Heart left ventricle (tissue), 16 donors: Measurements from ENCODE around the gene GNAQ. TPM values are rescaled to one million over a fixed set of nuclear protein-coding genes. Genes with fewer than 3 reads are reported as not detected.

Source experiments
- ATAC-seq, 4 donors: fragments of 200-7000 bp; cut with Tn5 transposase; one replicate each; pipeline ENCODE4 v1.9.1; 2020 to 2022; ENCODE audit warnings: moderate library complexity in 4 of 4, mild to moderate bottlenecking in 3 of 4, moderate number of reproducible peaks in 1 of 4
- DNase-seq, 5 donors: peaks; one replicate each; pipeline ENCODE4 v3.0.0-alpha.2; 2020
- H3K27ac ChIP-seq, 12 donors: fragments of 200-600 bp; sonication (generic) in 4 of 12; one replicate each; pipeline versions ENCODE4 v1.5.0 to v1.8.0; 2016 to 2022; ENCODE audit warnings: mild to moderate bottlenecking in 2 of 12
- H3K27me3 ChIP-seq, 9 donors: fragments of 200-600 bp; sonication (generic) in 2 of 9; one replicate each; pipeline versions ENCODE4 v1.5.1 to v1.8.0; 2016 to 2022; ENCODE audit warnings: mild to moderate bottlenecking in 3 of 9
- H3K36me3 ChIP-seq, 9 donors: fragments of 200-600 bp; sonication (generic) in 2 of 9; one replicate each; pipeline versions ENCODE4 v1.5.0 to v1.8.0; 2018 to 2022; ENCODE audit warnings: mild to moderate bottlenecking in 2 of 9
- H3K4me1 ChIP-seq, 12 donors: fragments of 200-600 bp; sonication (generic) in 4 of 12; one replicate each; pipeline versions ENCODE4 v1.5.0 to v1.8.0; 2016 to 2022; ENCODE audit warnings: mild to moderate bottlenecking in 3 of 12
- H3K4me3 ChIP-seq, 12 donors: fragments of 200-600 bp; sonication (generic) in 4 of 12; one replicate each; pipeline versions ENCODE4 v1.5.0 to v1.8.0; 2017 to 2022; ENCODE audit warnings: mild to moderate bottlenecking in 9 of 12, moderate library complexity in 4 of 12
- H3K9me3 ChIP-seq, 12 donors: fragments of 200-600 bp; sonication (generic) in 4 of 12; one replicate each; pipeline versions ENCODE4 v1.5.0 to v1.8.0; 2016 to 2022; ENCODE audit warnings: mild to moderate bottlenecking in 1 of 12
- POLR2A ChIP-seq, 2 donors: fragments of 450-650 bp; IDR thresholded peaks; one replicate each; pipeline ENCODE4 v1.6.1; 2017; ENCODE audit warnings: antibody characterized with exemption in 2 of 2, mild to moderate bottlenecking in 2 of 2, moderate library complexity in 2 of 2
- WGBS, 4 donors: extraction: QIAGEN DNeasy Blood & Tissue Kit in 2 of 4; methylation state at CpG; one replicate each; pipeline versions ENCODE4 v1.1.5 to v1.1.7; 2013 to 2018; 5-methylcytosine and 5-hydroxymethylcytosine counted together
- intact Hi-C, 10 donors: fragments of 100-400 bp; cut with DNase I; formaldehyde crosslinking; loops; one replicate each; pipeline versions ENCODE4 v1.11.1 to v1.14.2; 2022
- polyA plus RNA-seq, 2 donors: library from polyadenylated mRNA; stranded (reverse); fragments of 200-250 nt; gene quantifications; one replicate each; pipeline ENCODE4 v1.2.3, GENCODE V29; 2013
- total RNA-seq, 9 donors: library from RNA; depleted of rRNA in 2 of 9; stranded (reverse); fragments of >200 nt in 2 of 9; fragmentation: NEBNext Ultra II Directional in 3 of 9; extraction: Animal tissue kit (Norgen Biotek cat#: 25700) in 3 of 9; gene quantifications; one replicate each; pipeline versions ENCODE4 v1.1.0 to v1.2.4, GENCODE V29; 2016 to 2023
- TF ChIP-seq, protein P1 (sequence below), 12 donors: fragments of 200-600 bp; sonication (generic) in 4 of 12; IDR thresholded peaks; one replicate each; pipeline versions ENCODE4 v1.5.0 to v1.8.0; 2018 to 2022; ENCODE audit warnings: antibody characterized with exemption in 12 of 12, mild to moderate bottlenecking in 5 of 12
- donor health status: ischemic (EF 13 %, LVEDD 7.1; RV severe dilation, severe dysfunction).
- donor health status: healthy with polysubstance abuse.
- donor health status: DM: no; HTN: yes; CAD: no.
- donor health status: DM: no; HTN: no; CAD: no.
- donor health status: ischemic (EF 25% LVEDD 6.9; RV normal size, moderate dysfunction).
- donor health status: ischemic (EF 25% LVEDD 5.7; RV mildly dilated, moderate dysfunction).
- donor health status: healthy.
- donor health status: DM: yes; HTN: yes; CAD: no.
- donor health status: ischemic (EF 35%, LVEDD 5.7; RV mildly dilated, moderate dysfunction).
- donor health status: nonischemic (EF 11% LVEDD 7.7; RV severe dilation, severe dysfunction).
- donor health status: DM: yes; HTN: yes; CAD: no.
- donor health status: PGD.
- donor health status: ischemic (EF 29% LVEDD 5.4; RV normal size, mild dysfunction).
- donor health status: nonischemic (EF 23%, LVEDD 6.1; RV moderate dilation, normal function).

The GNAQ gene
- total and polyA plus RNA-seq, 11 donors, result 4.8 to 34.1 (median 11.3) TPM

DNA sequence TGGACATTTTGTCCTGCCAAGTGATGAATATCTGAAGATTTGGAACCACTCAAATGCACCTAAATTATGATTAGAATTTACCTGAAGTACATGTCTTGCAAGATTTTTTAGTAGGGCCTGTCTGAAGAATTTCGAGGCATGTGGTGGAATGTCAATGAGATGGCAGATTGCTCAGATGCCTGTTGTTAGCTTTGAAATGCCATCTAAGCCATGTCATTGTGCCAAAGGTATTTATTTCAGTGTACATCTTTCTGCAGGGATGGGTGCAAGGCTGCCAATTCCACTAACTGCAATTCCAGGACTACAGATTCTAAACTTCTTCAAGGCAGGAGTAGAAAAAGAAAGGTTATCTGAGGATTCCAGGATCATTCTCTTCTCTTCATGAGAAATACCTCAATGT is 9.1 kb upstream of the GNAQ start:
- intact Hi-C loops, result no loop called here
- H3K4me1 ChIP-seq, result peaks cover 0 to 2% (median 0%) of the 10 kb centered on the region in 12 donors
- ATAC-seq (no peak), DNase-seq (no peak)
- no peaks in the 10 kb centered on the region for H3K36me3 ChIP-seq
- H3K27me3 ChIP-seq, result no peaks in the 10 kb centered on the region
- no peak overlapping the region for H3K27ac ChIP-seq
- H3K4me3 ChIP-seq, result no peak overlapping the region
- no peaks in the 10 kb centered on the region for H3K9me3 ChIP-seq
- 80 to 91% (median 89%) methylated on average over 1 of the region's 1 CpG for WGBS, 4 donors
- TF ChIP-seq, protein P1, sequence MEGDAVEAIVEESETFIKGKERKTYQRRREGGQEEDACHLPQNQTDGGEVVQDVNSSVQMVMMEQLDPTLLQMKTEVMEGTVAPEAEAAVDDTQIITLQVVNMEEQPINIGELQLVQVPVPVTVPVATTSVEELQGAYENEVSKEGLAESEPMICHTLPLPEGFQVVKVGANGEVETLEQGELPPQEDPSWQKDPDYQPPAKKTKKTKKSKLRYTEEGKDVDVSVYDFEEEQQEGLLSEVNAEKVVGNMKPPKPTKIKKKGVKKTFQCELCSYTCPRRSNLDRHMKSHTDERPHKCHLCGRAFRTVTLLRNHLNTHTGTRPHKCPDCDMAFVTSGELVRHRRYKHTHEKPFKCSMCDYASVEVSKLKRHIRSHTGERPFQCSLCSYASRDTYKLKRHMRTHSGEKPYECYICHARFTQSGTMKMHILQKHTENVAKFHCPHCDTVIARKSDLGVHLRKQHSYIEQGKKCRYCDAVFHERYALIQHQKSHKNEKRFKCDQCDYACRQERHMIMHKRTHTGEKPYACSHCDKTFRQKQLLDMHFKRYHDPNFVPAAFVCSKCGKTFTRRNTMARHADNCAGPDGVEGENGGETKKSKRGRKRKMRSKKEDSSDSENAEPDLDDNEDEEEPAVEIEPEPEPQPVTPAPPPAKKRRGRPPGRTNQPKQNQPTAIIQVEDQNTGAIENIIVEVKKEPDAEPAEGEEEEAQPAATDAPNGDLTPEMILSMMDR (IDR thresholded peaks at IDR 0.05), result no peak
- TF ChIP-seq POLR2A (IDR thresholded peaks at IDR 0.05), result no peak

DNA sequence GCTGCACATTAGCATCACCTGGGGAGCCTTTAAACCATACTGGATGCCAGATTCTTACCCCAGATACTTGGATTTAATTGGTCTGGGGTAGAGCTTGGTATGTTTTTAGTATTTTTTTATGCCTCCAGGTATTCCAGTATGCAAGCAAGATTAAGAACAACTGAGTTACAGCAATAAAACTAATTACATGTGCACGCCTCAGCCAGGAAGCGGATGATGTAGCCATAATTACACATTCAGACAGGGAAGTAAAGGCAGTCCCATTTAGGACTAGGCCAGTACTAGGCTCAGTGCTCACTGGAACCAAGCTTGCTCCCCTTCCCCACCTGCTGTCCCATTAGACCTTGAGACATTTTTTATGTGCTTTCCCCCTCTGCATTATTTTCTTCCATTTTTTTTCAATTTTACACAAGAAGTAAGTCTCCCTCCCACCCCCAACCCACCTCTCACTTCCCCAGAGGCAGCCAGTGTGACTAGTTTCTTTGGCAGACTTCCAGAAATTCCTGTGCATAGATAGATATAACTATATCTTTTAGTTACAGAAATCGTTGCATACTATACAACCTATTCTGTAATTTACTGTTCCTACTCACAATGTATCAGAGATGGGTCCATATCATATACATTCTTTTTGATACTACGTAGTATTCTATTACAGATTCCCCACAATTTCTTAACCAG is 7.1 kb upstream of the GNAQ start:
- 66 to 79% (median 70%) methylated on average over 4 of the region's 4 CpGs for WGBS, 4 donors
- intact Hi-C loops, result loop anchor here (5.0 to 10.0 kb wide), 10 partner anchors 61 to 606 kb away; no protein-coding TSS in a partner anchor

DNA sequence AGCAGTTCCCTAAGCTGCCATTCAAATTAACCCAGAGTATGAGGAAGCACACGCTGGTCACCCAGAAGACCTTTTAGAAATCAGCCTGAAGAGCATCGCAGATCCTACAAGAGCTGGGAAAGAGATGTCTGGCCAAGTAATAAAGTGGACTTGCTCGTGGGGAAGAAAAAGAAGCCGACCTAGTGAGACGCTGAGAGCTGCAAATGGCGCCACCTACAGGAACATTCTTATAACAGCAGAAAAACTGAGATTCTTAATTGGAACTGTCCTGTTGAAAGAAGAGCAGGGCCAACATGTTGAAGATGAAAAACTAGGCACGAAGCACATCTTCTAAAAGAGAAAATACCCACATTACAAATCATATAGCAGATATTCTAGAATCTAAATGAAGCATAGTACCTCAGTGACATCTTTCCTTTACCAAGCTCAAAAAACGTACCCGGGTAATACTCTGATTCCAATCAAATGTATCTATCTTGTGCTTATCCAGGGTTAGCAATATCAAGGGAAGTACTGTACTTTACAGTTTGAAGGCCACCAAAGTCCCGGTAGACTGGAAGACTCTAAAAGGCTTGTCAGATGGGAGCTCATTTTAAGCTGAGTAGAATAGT is 3.9 kb upstream of the GNAQ start:
- no peak for TF ChIP-seq POLR2A (IDR thresholded peaks at IDR 0.05)
- TF ChIP-seq, protein P1 (IDR thresholded peaks at IDR 0.05), result peak; percentile 67 to 93 (median 80)
- Histone ChIP-seq H3K9me3 (no peaks in the 10 kb centered on the region), H3K4me1 (peaks cover 0 to 33% (median 8%) of the 10 kb centered on the region in 12 donors), H3K27ac (peak overlapping the region in 7 of 12 donors; percentile 6 to 44 (median 31)), H3K4me3 (peak overlapping the region in 1 of 12 donors; percentile 15), H3K27me3 (peaks cover 0 to 8% (median 0%) of the 10 kb centered on the region in 9 donors), H3K36me3 (no peaks in the 10 kb centered on the region)
- DNase-seq, result peak in 4 of 5 donors; percentile 31 to 66 (median 50)
- WGBS, 4 donors, result 19 to 24% (median 20%) methylated on average over 10 of the region's 10 CpGs
- peak in 3 of 4 donors; percentile 8 to 37 (median 32) for ATAC-seq
- intact Hi-C loops, result loop anchor here (1.0 to 10.0 kb wide), 12 partner anchors 58 to 603 kb away; no protein-coding TSS in a partner anchor

More for the DNA sequence above, 7.1 kb upstream of the GNAQ start:
- no peaks in the 10 kb centered on the region for H3K9me3 ChIP-seq
- no peak overlapping the region for H3K4me3 ChIP-seq
- ATAC-seq (no peak), DNase-seq (no peak)
- H3K27ac ChIP-seq, result no peak overlapping the region
- peaks cover 0 to 21% (median 5%) of the 10 kb centered on the region in 12 donors for H3K4me1 ChIP-seq
- no peaks in the 10 kb centered on the region for H3K27me3 ChIP-seq
- TF ChIP-seq POLR2A (IDR thresholded peaks at IDR 0.05), result no peak
- TF ChIP-seq, protein P1 (IDR thresholded peaks at IDR 0.05), result no peak
- no peaks in the 10 kb centered on the region for H3K36me3 ChIP-seq

DNA sequence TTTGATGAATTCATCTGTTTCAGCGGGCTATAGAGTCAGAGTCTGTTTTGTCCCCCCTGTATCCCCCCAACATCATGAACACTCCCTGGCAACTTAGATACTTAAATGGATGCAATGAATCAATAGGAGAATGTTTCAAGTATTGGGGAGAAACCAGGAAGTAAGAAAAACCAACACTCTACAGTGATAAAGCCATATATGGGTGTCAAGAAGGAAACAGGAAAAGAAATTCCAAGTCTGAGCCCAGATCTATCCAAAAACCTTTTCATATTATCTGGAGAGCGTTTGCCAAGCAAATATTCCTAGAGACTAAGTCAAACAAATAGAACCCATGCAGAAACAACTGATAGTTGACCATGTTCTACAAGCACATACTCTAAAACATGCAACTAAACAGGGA is 2.3 kb upstream of the GNAQ start:
- peaks cover 0 to 9% (median 0%) of the 10 kb centered on the region in 9 donors for H3K27me3 ChIP-seq
- TF ChIP-seq POLR2A (IDR thresholded peaks at IDR 0.05), result no peak
- TF ChIP-seq, protein P1 (IDR thresholded peaks at IDR 0.05), result no peak
- no peak overlapping the region for H3K4me3 ChIP-seq
- no peak for DNase-seq
- H3K9me3 ChIP-seq, result no peaks in the 10 kb centered on the region
- no peak overlapping the region for H3K27ac ChIP-seq
- ATAC-seq, result no peak
- H3K36me3 ChIP-seq, result no peaks in the 10 kb centered on the region
- intact Hi-C loops, result loop anchor here (2.0 to 10.0 kb wide), 10 partner anchors 52 to 599 kb away; no protein-coding TSS in a partner anchor
- H3K4me1 ChIP-seq, result peaks cover 0 to 41% (median 9%) of the 10 kb centered on the region in 12 donors
- 81 to 87% (median 86%) methylated on average over 2 of the region's 2 CpGs for WGBS, 4 donors
